Trophoblast cell (in vitro differentiated cells and primary cell): ENCODE data around the gene KCNQ2.

Source experiments
- DNase-seq, 2 donors: peaks; one replicate each; pipeline ENCODE4 v3.0.0-alpha.2; 2016
- H2AFZ ChIP-seq: 2 replicates; pipeline ENCODE4 v1.6.1; 2013; ENCODE audit warnings: low read length, moderate library complexity, mild to moderate bottlenecking; ENCODE audit not compliant: insufficient read depth, poor library complexity
- H2AK5ac ChIP-seq: 2 replicates; pipeline ENCODE4 v1.6.1; 2013; ENCODE audit warnings: mild to moderate bottlenecking, low read length
- H2BK120ac ChIP-seq: 2 replicates; pipeline ENCODE4 v1.6.1; 2013; ENCODE audit warnings: low read length, mild to moderate bottlenecking, moderate library complexity; ENCODE audit not compliant: insufficient read depth, poor library complexity
- H2BK12ac ChIP-seq: 2 replicates; pipeline ENCODE4 v1.6.1; 2013; ENCODE audit warnings: mild to moderate bottlenecking, low read length, moderate library complexity
- H2BK5ac ChIP-seq: 2 replicates; pipeline ENCODE4 v1.6.1; 2013; ENCODE audit warnings: low read length, low read depth, moderate library complexity, mild to moderate bottlenecking; ENCODE audit not compliant: poor library complexity
- H3K14ac ChIP-seq: 2 replicates; pipeline ENCODE4 v1.6.1; 2013; ENCODE audit warnings: mild to moderate bottlenecking, low read length
- H3K18ac ChIP-seq: 2 replicates; pipeline ENCODE4 v1.6.1; 2013; ENCODE audit warnings: mild to moderate bottlenecking, low read length
- H3K23ac ChIP-seq: 2 replicates; pipeline ENCODE4 v1.6.1; 2013; ENCODE audit warnings: low read length
- H3K27ac ChIP-seq: 2 replicates; pipeline ENCODE4 v1.5.1; 2013; ENCODE audit warnings: low read depth, mild to moderate bottlenecking, inconsistent platforms, low read length, moderate library complexity
- H3K27me3 ChIP-seq: 2 replicates; pipeline ENCODE4 v1.6.1; 2013; ENCODE audit warnings: inconsistent platforms, mild to moderate bottlenecking, low read length, moderate library complexity; ENCODE audit not compliant: insufficient read depth
- H3K36me3 ChIP-seq, 2 experiments: 1 replicate in 1 of 2; 2 replicates in 1 of 2; pipeline ENCODE4 v1.6.1; 2013; ENCODE audit warnings: low read length in 2 of 2, mild to moderate bottlenecking in 2 of 2, moderate library complexity in 1 of 2; ENCODE audit not compliant: insufficient read depth in 2 of 2, control insufficient read depth in 1 of 2
- H3K4ac ChIP-seq: 2 replicates; pipeline ENCODE4 v1.6.1; 2013; ENCODE audit warnings: low read depth, mild to moderate bottlenecking, low read length, moderate library complexity
- H3K4me1 ChIP-seq, 2 experiments: 1 replicate in 1 of 2; 2 replicates in 1 of 2; pipeline ENCODE4 v1.6.1; 2013; ENCODE audit warnings: low read length in 2 of 2, mild to moderate bottlenecking in 2 of 2, moderate library complexity in 1 of 2; ENCODE audit not compliant: insufficient read depth in 2 of 2, control insufficient read depth in 1 of 2
- H3K4me2 ChIP-seq: 2 replicates; pipeline ENCODE4 v1.6.1; 2013; ENCODE audit warnings: inconsistent platforms, mild to moderate bottlenecking, low read length, moderate library complexity
- H3K4me3 ChIP-seq: 2 replicates; pipeline ENCODE4 v1.5.1; 2013; ENCODE audit warnings: mild to moderate bottlenecking, low read depth, low read length, inconsistent platforms
- H3K79me1 ChIP-seq: one replicate; pipeline ENCODE4 v1.6.1; 2013; ENCODE audit warnings: low read length
- H3K79me2 ChIP-seq: 2 replicates; pipeline ENCODE4 v1.6.1; 2013; ENCODE audit warnings: low read length, mild to moderate bottlenecking; ENCODE audit not compliant: control insufficient read depth, insufficient read depth, poor library complexity
- H3K9ac ChIP-seq: 2 replicates; pipeline ENCODE4 v1.6.1; 2013; ENCODE audit warnings: mild to moderate bottlenecking, low read length
- H3K9me3 ChIP-seq: 2 replicates; pipeline ENCODE4 v1.6.1; 2013; ENCODE audit warnings: low read depth, mild to moderate bottlenecking, control low read depth, inconsistent platforms, low read length; ENCODE audit not compliant: insufficient read depth
- H4K12ac ChIP-seq: 2 replicates; pipeline ENCODE4 v1.6.1; 2013; ENCODE audit warnings: low read depth, mild to moderate bottlenecking, low read length, moderate library complexity
- H4K8ac ChIP-seq: 2 replicates; pipeline ENCODE4 v1.6.1; 2013; ENCODE audit warnings: low read depth, mild to moderate bottlenecking, low read length, moderate library complexity
- H4K91ac ChIP-seq: one replicate; pipeline ENCODE4 v1.6.1; 2013; ENCODE audit warnings: low read depth, mild to moderate bottlenecking, low read length, moderate library complexity
- WGBS: extraction: QIAGEN DNeasy Blood & Tissue Kit; methylation state at CpG from one replicate; pipeline ENCODE4 v1.1.7; 2013; ENCODE audit warnings: missing lambda C conversion rate; ENCODE audit not compliant: insufficient read length, insufficient coverage; ENCODE audit errors: extremely low coverage; 5-methylcytosine and 5-hydroxymethylcytosine counted together

Gene KCNQ2

GRCh38 chr20:63503524-63503923 lies 31.1 kb upstream of the KCNQ2 start:
- Histone ChIP-seq H2AK5ac (no peak overlapping the region), H3K27me3 (no peaks in the 10 kb centered on the region), H2BK120ac (no peak overlapping the region), H3K23ac (no peak overlapping the region), H4K91ac (no peak overlapping the region), H3K4me1 (peaks cover 2 to 3% of the 10 kb centered on the region in 2 experiments), H3K4me3 (no peak overlapping the region), H3K9me3 (peaks cover 14% of the 10 kb centered on the region), H3K4me2 (no peak overlapping the region), H3K9ac (no peak overlapping the region), H3K27ac (no peak overlapping the region), H3K79me1 (no peaks in the 10 kb centered on the region), H2AFZ (no peak overlapping the region), H2BK5ac (no peak overlapping the region), H3K18ac (no peak overlapping the region), H3K36me3 (no peaks in the 10 kb centered on the region), H4K8ac (no peak overlapping the region), H2BK12ac (no peak overlapping the region), H3K4ac (no peak overlapping the region), H3K14ac (no peak overlapping the region), H3K79me2 (no peaks in the 10 kb centered on the region), H4K12ac (no peak overlapping the region)
- no peak for DNase-seq
- no CpG with 5 or more reads among the region's 7 CpGs for WGBS

- peaks cover 14% of the 10 kb centered on the region for H3K9me3 ChIP-seq
- WGBS, result no CpG with 5 or more reads among the region's 15 CpGs
- no peak overlapping the region for H3K27ac ChIP-seq
- H2BK5ac ChIP-seq, result no peak overlapping the region
- H3K4me3 ChIP-seq, result no peak overlapping the region
- H2BK120ac ChIP-seq, result no peak overlapping the region
- no peak overlapping the region for H3K14ac ChIP-seq
- no peak overlapping the region for H3K4me2 ChIP-seq
- no peak overlapping the region for H3K23ac ChIP-seq
- H2AK5ac ChIP-seq, result no peak overlapping the region
- no peak overlapping the region for H4K12ac ChIP-seq
- H3K4me1 ChIP-seq, result peaks cover 8% of the 10 kb centered on the region in 2 experiments
- no peak overlapping the region for H3K9ac ChIP-seq
- no peak overlapping the region for H2BK12ac ChIP-seq
- H3K79me2 ChIP-seq, result no peaks in the 10 kb centered on the region
- no peak overlapping the region for H4K91ac ChIP-seq
- H3K36me3 ChIP-seq, result no peaks in the 10 kb centered on the region
- H3K27me3 ChIP-seq, result no peaks in the 10 kb centered on the region
- no peak for DNase-seq
- H2AFZ ChIP-seq, result no peak overlapping the region
- H3K4ac ChIP-seq, result no peak overlapping the region
- H3K18ac ChIP-seq, result no peak overlapping the region
- no peaks in the 10 kb centered on the region for H3K79me1 ChIP-seq
- H4K8ac ChIP-seq, result no peak overlapping the region
Measured at GRCh38 chr20:63502671-63503172, 30.3 kb upstream of the KCNQ2 start.

- no CpG with 5 or more reads among the region's 26 CpGs for WGBS
- H3K4me2 ChIP-seq, result no peak overlapping the region
- no peak overlapping the region for H3K14ac ChIP-seq
- no peak overlapping the region for H2BK12ac ChIP-seq
- no peak overlapping the region for H2BK5ac ChIP-seq
- no peak overlapping the region for H3K9ac ChIP-seq
- H3K79me2 ChIP-seq, result no peaks in the 10 kb centered on the region
- peaks cover 14% of the 10 kb centered on the region for H3K9me3 ChIP-seq
- H3K4me3 ChIP-seq, result no peak overlapping the region
- no peak overlapping the region for H2AK5ac ChIP-seq
- no peak overlapping the region for H3K18ac ChIP-seq
- peaks cover 8 to 9% of the 10 kb centered on the region in 2 experiments for H3K4me1 ChIP-seq
- H3K27ac ChIP-seq, result no peak overlapping the region
- H3K4ac ChIP-seq, result no peak overlapping the region
- DNase-seq, result no peak
- H2AFZ ChIP-seq, result no peak overlapping the region
- H4K12ac ChIP-seq, result no peak overlapping the region
- H3K27me3 ChIP-seq, result no peaks in the 10 kb centered on the region
- no peak overlapping the region for H2BK120ac ChIP-seq
- H4K91ac ChIP-seq, result no peak overlapping the region
- no peaks in the 10 kb centered on the region for H3K36me3 ChIP-seq
- H4K8ac ChIP-seq, result no peak overlapping the region
- no peaks in the 10 kb centered on the region for H3K79me1 ChIP-seq
- no peak overlapping the region for H3K23ac ChIP-seq
Measured at GRCh38 chr20:63501818-63502670, 29.6 kb upstream of the KCNQ2 start.

GRCh38 chr20:63500902-63501817 lies 28.7 kb upstream of the KCNQ2 start:
- H3K9ac ChIP-seq, result no peak overlapping the region
- no peak overlapping the region for H4K12ac ChIP-seq
- H3K4ac ChIP-seq, result no peak overlapping the region
- no peak overlapping the region for H2BK5ac ChIP-seq
- WGBS, result no CpG with 5 or more reads among the region's 27 CpGs
- DNase-seq, result no peak
- no peak overlapping the region for H2BK120ac ChIP-seq
- no peaks in the 10 kb centered on the region for H3K36me3 ChIP-seq
- no peak overlapping the region for H4K91ac ChIP-seq
- H3K23ac ChIP-seq, result no peak overlapping the region
- no peak overlapping the region for H3K4me3 ChIP-seq
- H3K9me3 ChIP-seq, result peaks cover 14% of the 10 kb centered on the region
- peaks cover 8 to 9% of the 10 kb centered on the region in 2 experiments for H3K4me1 ChIP-seq
- H2BK12ac ChIP-seq, result no peak overlapping the region
- no peaks in the 10 kb centered on the region for H3K79me2 ChIP-seq
- no peak overlapping the region for H3K18ac ChIP-seq
- H3K27me3 ChIP-seq, result no peaks in the 10 kb centered on the region
- no peak overlapping the region for H2AK5ac ChIP-seq
- H3K27ac ChIP-seq, result no peak overlapping the region
- no peak overlapping the region for H3K14ac ChIP-seq
- H2AFZ ChIP-seq, result no peak overlapping the region
- no peak overlapping the region for H3K4me2 ChIP-seq
- no peak overlapping the region for H4K8ac ChIP-seq
- no peaks in the 10 kb centered on the region for H3K79me1 ChIP-seq
